Liver (tissue), 9 donors: ENCODE data around the gene GPR157. TPM values are rescaled to one million over a fixed set of nuclear protein-coding genes. Genes with fewer than 3 reads are reported as not detected.

Experiments
- DNase-seq: peaks from one replicate; pipeline ENCODE4 v3.0.0-alpha.2; 2017; ENCODE audit warnings: low spot score
- H3K27ac ChIP-seq, 2 donors: one replicate each; pipeline ENCODE4 v1.7.0; 2013; ENCODE audit warnings: inconsistent platforms in 2 of 2, low read length in 2 of 2, control low read depth in 1 of 2, low read depth in 1 of 2, mild to moderate bottlenecking in 1 of 2
- H3K27me3 ChIP-seq, 4 donors: one replicate each; pipeline versions ENCODE4 v1.6.1 to v1.7.0; 2013; ENCODE audit warnings: low read length in 3 of 4, inconsistent platforms in 1 of 4, mild to moderate bottlenecking in 1 of 4, moderate library complexity in 1 of 4; ENCODE audit not compliant: control insufficient read depth in 4 of 4, insufficient read depth in 4 of 4
- H3K36me3 ChIP-seq, 4 donors: one replicate each; pipeline versions ENCODE4 v1.6.1 to v1.7.0; 2013; ENCODE audit warnings: low read length in 3 of 4, mild to moderate bottlenecking in 3 of 4, low read depth in 1 of 4, moderate library complexity in 1 of 4; ENCODE audit not compliant: control insufficient read depth in 4 of 4, insufficient read depth in 3 of 4
- H3K4me1 ChIP-seq, 4 donors: one replicate each; pipeline versions ENCODE4 v1.6.1 to v1.7.0; 2013; ENCODE audit warnings: low read length in 3 of 4, mild to moderate bottlenecking in 3 of 4, moderate library complexity in 1 of 4; ENCODE audit not compliant: control insufficient read depth in 4 of 4, insufficient read depth in 4 of 4
- H3K4me3 ChIP-seq, 3 donors: one replicate each; pipeline versions ENCODE4 v1.6.1 to v1.7.0; 2013; ENCODE audit warnings: low read length in 3 of 3, control low read depth in 1 of 3, low read depth in 1 of 3, mild to moderate bottlenecking in 1 of 3
- H3K9ac ChIP-seq, 2 donors: one replicate each; pipeline ENCODE4 v1.7.0; 2013; ENCODE audit warnings: low read length in 2 of 2, mild to moderate bottlenecking in 2 of 2, moderate library complexity in 2 of 2, control low read depth in 1 of 2, low read depth in 1 of 2
- H3K9me3 ChIP-seq, 4 donors: one replicate each; pipeline versions ENCODE4 v1.6.1 to v1.7.0; 2013; ENCODE audit warnings: low read length in 3 of 4; ENCODE audit not compliant: control insufficient read depth in 4 of 4
- EGR1 ChIP-seq, 2 donors: IDR thresholded peaks; 2 replicates each; pipeline ENCODE4 v1.6.1; 2016 to 2018; ENCODE audit warnings: antibody characterized with exemption in 2 of 2, low read depth in 2 of 2
- FOXA1 ChIP-seq: IDR thresholded peaks from 2 replicates; pipeline ENCODE4 v1.6.1; 2016; ENCODE audit warnings: antibody characterized with exemption
- FOXA2 ChIP-seq: IDR thresholded peaks from 2 replicates; pipeline ENCODE4 v1.6.1; 2016; ENCODE audit warnings: antibody characterized with exemption
- GABPA ChIP-seq, 2 donors: IDR thresholded peaks in 1 of 2; conservative IDR thresholded peaks in 1 of 2; 2 replicates each; pipeline ENCODE4 v1.6.1; 2016; ENCODE audit warnings: antibody characterized with exemption in 2 of 2, mild to moderate bottlenecking in 1 of 2, moderate library complexity in 1 of 2
- HNF4A ChIP-seq, 2 donors: conservative IDR thresholded peaks; 2 replicates each; pipeline ENCODE4 v1.6.1; 2016; ENCODE audit warnings: antibody characterized with exemption in 2 of 2, mild to moderate bottlenecking in 2 of 2
- HNF4G ChIP-seq: IDR thresholded peaks from 2 replicates; pipeline ENCODE4 v1.6.1; 2016; ENCODE audit warnings: antibody characterized with exemption
- JUND ChIP-seq, 2 donors: IDR thresholded peaks; 2 replicates each; pipeline ENCODE4 v1.6.1; 2016; ENCODE audit warnings: antibody characterized with exemption in 2 of 2
- NR2F2 ChIP-seq: IDR thresholded peaks from 2 replicates; pipeline ENCODE4 v1.6.1; 2016; ENCODE audit warnings: antibody characterized with exemption
- RAD21 ChIP-seq, 2 donors: IDR thresholded peaks; 2 replicates each; pipeline ENCODE4 v1.6.1; 2016; ENCODE audit warnings: antibody characterized with exemption in 2 of 2, mild to moderate bottlenecking in 2 of 2
- RXRA ChIP-seq, 2 donors: IDR thresholded peaks; 2 replicates each; pipeline ENCODE4 v1.6.1; 2017 to 2018; ENCODE audit warnings: antibody characterized with exemption in 2 of 2, mild to moderate bottlenecking in 1 of 2
- SP1 ChIP-seq: IDR thresholded peaks from 2 replicates; pipeline ENCODE4 v1.6.1; 2018; ENCODE audit warnings: antibody characterized with exemption, mild to moderate bottlenecking
- TAF1 ChIP-seq: conservative IDR thresholded peaks from 2 replicates; pipeline ENCODE4 v1.6.1; 2016; ENCODE audit warnings: antibody characterized with exemption, mild to moderate bottlenecking
- YY1 ChIP-seq: IDR thresholded peaks from 2 replicates; pipeline ENCODE4 v1.6.1; 2016; ENCODE audit warnings: antibody characterized with exemption, mild to moderate bottlenecking
- WGBS: extraction: QIAGEN DNeasy Blood & Tissue Kit; methylation state at CpG from one replicate; pipeline ENCODE4 v1.1.7; 2013; 5-methylcytosine and 5-hydroxymethylcytosine counted together
- polyA plus RNA-seq, 2 donors: library from polyadenylated mRNA; stranded (reverse) in 1 of 2; unstranded in 1 of 2; fragments of 200-250 nt in 1 of 2; fragments of >200 nt in 1 of 2; fragmentation: Nextera tagmentation in 1 of 2; extraction: Ambion mirVana in 1 of 2; gene quantifications; one replicate each; pipeline versions ENCODE4 v1.2.1 to v1.2.3, GENCODE V29; 2013 to 2015
- total RNA-seq, 2 donors: library from RNA; depleted of rRNA; stranded (reverse); fragments of >200 nt; gene quantifications; one replicate each; pipeline ENCODE4 v1.2.3, GENCODE V29; 2014
- TF ChIP-seq, protein P1 (sequence below): fragments of 150-350 bp; IDR thresholded peaks from 2 replicates; pipeline ENCODE4 v1.5.1; 2017; ENCODE audit warnings: improper control_type of control experiment, low read depth, low read length; ENCODE audit not compliant: missing input control
- TF ChIP-seq, protein P2 (sequence below): IDR thresholded peaks from 2 replicates; pipeline ENCODE4 v1.6.1; 2016; ENCODE audit warnings: antibody characterized with exemption, mild to moderate bottlenecking
- TF ChIP-seq, protein P3 (sequence below): IDR thresholded peaks from 2 replicates; pipeline ENCODE4 v1.6.1; 2016; ENCODE audit warnings: antibody characterized with exemption
- TF ChIP-seq, protein P4 (sequence below): IDR thresholded peaks from 2 replicates; pipeline ENCODE4 v1.6.1; 2016; ENCODE audit warnings: antibody characterized with exemption
- donor health status: healthy.
- donor health status: healthy.
- donor health status: healthy.
- donor health status: healthy.
- donor health status: healthy.

GPR157 gene
- total and polyA plus RNA-seq, 4 donors, result 1.3 to 7.0 (median 2.2) TPM

DNA sequence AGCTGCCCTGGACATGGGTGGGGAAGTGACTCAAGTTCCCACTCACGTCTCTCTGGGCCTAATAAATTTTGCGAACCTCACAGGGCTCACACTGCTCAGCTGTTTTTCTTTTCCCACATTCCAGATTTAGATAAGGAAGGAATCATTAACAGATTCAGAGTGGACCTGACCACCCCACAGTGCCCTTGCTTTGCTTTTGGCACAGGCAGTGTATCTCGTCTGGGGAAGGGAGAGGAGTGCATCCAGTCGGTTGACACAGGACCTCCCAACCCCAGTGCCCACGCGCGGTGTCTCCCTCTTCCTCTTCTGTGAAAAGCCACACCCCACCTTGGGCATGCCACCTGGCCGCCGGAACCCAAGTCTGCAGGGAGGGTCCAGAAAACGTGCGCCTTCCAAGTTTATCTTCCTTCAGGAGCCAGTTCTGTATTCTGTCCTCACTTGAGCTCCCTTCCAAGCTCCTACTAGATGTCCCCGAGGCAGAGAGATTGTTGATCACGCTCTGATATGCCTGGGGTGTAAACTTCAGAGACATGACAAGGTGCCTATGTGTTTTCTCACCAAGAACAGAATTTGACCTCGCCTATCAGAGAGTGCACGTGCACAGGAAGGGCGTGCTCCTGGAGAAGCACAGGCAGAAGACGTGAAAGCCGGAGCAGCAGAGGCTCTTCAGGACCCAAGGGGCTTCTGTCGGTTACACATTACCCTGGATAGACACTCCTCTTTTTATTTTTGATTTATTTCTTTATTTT, 50.0 kb downstream of the GPR157 start:
- no peaks in the 10 kb centered on the region for H3K9me3 ChIP-seq
- no peaks in the 10 kb centered on the region for H3K27me3 ChIP-seq
- peaks cover 0 to 3% (median 0%) of the 10 kb centered on the region in 4 donors for H3K4me1 ChIP-seq
- H3K4me3 ChIP-seq, result no peak overlapping the region
- no peak for DNase-seq
- WGBS, result 64% methylated on average over 19 of the region's 19 CpGs
- no peaks in the 10 kb centered on the region for H3K36me3 ChIP-seq
- no peak overlapping the region for H3K27ac ChIP-seq
- TF ChIP-seq TAF1 (no peak), RXRA (IDR thresholded peaks at IDR 0.05) (no peak), RAD21 (IDR thresholded peaks at IDR 0.05) (no peak)
- H3K9ac ChIP-seq, result no peak overlapping the region

DNA sequence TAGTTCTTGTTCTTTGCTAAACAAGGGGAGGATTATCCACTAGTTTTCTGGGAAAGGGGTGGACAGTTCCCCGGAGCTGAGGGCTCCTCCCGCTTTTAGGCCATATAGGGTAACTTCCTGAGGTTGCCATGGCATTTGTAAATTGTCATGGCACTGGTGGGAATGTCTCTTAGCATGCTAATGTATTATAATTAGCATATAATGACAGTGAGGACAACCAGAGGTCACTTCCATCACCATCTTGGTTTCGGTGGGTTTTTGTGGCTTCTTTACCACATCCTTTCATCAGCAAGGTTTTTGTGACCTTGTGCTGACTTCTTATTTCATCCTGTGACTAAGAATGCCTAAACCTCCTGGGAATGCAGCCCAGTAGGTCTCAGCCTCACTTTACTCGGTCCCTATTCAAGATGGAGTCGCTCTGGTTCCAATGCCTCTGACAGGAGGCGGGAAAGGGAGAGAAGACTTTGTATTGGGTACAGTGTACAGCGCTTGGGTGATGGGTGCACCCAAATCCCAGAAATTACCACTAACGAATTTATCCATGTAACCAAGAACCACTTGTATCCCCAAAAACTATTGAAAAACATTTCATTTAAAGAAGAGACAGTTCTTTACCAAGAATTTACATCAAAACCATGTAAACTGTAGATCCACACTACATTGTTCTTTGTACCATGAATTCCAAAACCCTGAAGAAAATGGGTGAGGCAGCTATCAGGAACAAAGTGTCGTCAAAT, 50.7 kb downstream of the GPR157 start:
- Histone ChIP-seq H3K27me3 (no peaks in the 10 kb centered on the region), H3K36me3 (no peaks in the 10 kb centered on the region), H3K4me3 (no peak overlapping the region), H3K4me1 (peaks cover 0 to 3% (median 0%) of the 10 kb centered on the region in 4 donors), H3K9me3 (no peaks in the 10 kb centered on the region), H3K27ac (no peak overlapping the region), H3K9ac (no peak overlapping the region)
- 87% methylated on average over 9 of the region's 9 CpGs for WGBS
- TF ChIP-seq RXRA (IDR thresholded peaks at IDR 0.05), result no peak
- TF ChIP-seq, protein P1, sequence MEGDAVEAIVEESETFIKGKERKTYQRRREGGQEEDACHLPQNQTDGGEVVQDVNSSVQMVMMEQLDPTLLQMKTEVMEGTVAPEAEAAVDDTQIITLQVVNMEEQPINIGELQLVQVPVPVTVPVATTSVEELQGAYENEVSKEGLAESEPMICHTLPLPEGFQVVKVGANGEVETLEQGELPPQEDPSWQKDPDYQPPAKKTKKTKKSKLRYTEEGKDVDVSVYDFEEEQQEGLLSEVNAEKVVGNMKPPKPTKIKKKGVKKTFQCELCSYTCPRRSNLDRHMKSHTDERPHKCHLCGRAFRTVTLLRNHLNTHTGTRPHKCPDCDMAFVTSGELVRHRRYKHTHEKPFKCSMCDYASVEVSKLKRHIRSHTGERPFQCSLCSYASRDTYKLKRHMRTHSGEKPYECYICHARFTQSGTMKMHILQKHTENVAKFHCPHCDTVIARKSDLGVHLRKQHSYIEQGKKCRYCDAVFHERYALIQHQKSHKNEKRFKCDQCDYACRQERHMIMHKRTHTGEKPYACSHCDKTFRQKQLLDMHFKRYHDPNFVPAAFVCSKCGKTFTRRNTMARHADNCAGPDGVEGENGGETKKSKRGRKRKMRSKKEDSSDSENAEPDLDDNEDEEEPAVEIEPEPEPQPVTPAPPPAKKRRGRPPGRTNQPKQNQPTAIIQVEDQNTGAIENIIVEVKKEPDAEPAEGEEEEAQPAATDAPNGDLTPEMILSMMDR, result no peak
- TF ChIP-seq, protein P2, sequence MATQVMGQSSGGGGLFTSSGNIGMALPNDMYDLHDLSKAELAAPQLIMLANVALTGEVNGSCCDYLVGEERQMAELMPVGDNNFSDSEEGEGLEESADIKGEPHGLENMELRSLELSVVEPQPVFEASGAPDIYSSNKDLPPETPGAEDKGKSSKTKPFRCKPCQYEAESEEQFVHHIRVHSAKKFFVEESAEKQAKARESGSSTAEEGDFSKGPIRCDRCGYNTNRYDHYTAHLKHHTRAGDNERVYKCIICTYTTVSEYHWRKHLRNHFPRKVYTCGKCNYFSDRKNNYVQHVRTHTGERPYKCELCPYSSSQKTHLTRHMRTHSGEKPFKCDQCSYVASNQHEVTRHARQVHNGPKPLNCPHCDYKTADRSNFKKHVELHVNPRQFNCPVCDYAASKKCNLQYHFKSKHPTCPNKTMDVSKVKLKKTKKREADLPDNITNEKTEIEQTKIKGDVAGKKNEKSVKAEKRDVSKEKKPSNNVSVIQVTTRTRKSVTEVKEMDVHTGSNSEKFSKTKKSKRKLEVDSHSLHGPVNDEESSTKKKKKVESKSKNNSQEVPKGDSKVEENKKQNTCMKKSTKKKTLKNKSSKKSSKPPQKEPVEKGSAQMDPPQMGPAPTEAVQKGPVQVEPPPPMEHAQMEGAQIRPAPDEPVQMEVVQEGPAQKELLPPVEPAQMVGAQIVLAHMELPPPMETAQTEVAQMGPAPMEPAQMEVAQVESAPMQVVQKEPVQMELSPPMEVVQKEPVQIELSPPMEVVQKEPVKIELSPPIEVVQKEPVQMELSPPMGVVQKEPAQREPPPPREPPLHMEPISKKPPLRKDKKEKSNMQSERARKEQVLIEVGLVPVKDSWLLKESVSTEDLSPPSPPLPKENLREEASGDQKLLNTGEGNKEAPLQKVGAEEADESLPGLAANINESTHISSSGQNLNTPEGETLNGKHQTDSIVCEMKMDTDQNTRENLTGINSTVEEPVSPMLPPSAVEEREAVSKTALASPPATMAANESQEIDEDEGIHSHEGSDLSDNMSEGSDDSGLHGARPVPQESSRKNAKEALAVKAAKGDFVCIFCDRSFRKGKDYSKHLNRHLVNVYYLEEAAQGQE, result no peak
- TF ChIP-seq FOXA1, result no peak
- TF ChIP-seq HNF4G, result no peak
- no peak for TF ChIP-seq GABPA (IDR thresholded peaks at IDR 0.05 in 1 of 2, conservative IDR thresholded peaks at IDR 0.05 in 1 of 2)
- TF ChIP-seq, protein P3, sequence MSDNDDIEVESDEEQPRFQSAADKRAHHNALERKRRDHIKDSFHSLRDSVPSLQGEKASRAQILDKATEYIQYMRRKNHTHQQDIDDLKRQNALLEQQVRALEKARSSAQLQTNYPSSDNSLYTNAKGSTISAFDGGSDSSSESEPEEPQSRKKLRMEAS, result no peak
- no peak for TF ChIP-seq JUND (IDR thresholded peaks at IDR 0.05)
- TF ChIP-seq FOXA2, result no peak
- no peak for TF ChIP-seq EGR1 (IDR thresholded peaks at IDR 0.05; ENCODE audit: low read depth in 2 of 2)
- no peak for TF ChIP-seq RAD21 (IDR thresholded peaks at IDR 0.05)
- TF ChIP-seq, protein P4, sequence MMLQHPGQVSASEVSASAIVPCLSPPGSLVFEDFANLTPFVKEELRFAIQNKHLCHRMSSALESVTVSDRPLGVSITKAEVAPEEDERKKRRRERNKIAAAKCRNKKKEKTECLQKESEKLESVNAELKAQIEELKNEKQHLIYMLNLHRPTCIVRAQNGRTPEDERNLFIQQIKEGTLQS, result no peak
- no peak for TF ChIP-seq SP1
- TF ChIP-seq TAF1, result no peak
- no peak for TF ChIP-seq HNF4A (conservative IDR thresholded peaks at IDR 0.05)
- TF ChIP-seq NR2F2, result no peak
- no peak for TF ChIP-seq YY1
- no peak for DNase-seq
